GM19467 (cell line): Measurements from ENCODE around the gene NLRX1.
"Not testable (repeated sequence)": the region's sequence is repeated elsewhere in the genome, so short reads cannot be mapped to it uniquely, and the experiment has no call there.

Experiments
- ATAC-seq: cut with Tn5 transposase; IDR thresholded peaks from one replicate; pipeline ENCODE4 v1.9.1; 2021; ENCODE audit warnings: mild to moderate bottlenecking, moderate library complexity; ENCODE audit not compliant: unreplicated experiment

NLRX1 gene

DNA sequence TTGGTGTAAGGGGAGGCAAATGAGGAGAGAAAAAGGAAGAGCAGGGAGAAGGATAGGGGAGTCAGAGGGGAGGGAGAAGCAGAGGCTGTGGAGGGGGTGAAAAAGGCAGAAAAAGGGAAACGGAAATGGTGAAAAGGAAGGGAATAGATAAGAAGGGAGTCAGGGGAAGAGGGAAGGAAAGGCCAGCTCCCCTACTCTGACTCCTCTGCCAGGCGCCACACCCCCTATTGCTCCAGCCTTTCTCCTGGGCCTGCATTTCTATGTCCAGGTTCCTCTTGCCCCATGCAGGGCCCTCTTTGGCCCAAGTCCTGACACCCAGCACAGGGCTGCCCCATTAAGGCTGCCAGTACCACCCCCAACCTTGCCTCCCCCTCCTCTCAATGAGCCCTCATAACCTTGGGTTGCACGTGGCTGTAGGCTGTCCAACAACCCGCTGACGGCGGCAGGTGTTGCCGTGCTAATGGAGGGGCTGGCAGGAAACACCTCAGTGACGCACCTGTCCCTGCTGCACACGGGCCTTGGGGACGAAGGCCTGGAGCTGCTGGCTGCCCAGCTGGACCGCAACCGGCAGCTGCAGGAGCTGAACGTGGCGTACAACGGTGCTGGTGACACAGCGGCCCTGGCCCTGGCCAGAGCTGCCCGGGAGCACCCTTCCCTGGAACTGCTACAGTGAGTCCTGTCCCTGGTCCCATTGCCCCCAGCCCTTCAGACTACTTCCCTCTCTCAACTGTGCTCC, 13.3 kb downstream of the NLRX1 start:
- no peak for ATAC-seq

DNA sequence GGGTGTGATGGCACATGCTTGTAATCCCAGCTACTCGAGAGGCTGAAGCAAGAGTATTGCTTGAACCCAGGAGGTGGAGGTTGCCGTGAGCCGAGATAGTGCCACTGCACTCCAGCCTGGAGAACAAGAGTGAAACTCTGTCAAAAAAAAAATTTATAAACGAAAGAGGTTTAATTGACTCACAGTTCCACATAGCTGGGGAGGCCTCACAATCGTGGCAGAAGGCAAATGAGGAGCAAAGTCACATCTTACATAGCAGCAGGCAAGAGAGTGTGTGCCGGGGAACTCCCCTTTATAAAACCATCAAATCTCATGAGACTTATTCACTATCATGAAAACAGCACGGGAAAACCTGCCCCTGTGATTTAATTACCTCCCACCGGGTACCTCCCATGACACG, 15.9 kb downstream of the NLRX1 start:
- ATAC-seq: not testable (repeated sequence)

GRCh38 chr11:119185981-119186634, 17.6 kb downstream of the NLRX1 start:
- no peak for ATAC-seq

DNA sequence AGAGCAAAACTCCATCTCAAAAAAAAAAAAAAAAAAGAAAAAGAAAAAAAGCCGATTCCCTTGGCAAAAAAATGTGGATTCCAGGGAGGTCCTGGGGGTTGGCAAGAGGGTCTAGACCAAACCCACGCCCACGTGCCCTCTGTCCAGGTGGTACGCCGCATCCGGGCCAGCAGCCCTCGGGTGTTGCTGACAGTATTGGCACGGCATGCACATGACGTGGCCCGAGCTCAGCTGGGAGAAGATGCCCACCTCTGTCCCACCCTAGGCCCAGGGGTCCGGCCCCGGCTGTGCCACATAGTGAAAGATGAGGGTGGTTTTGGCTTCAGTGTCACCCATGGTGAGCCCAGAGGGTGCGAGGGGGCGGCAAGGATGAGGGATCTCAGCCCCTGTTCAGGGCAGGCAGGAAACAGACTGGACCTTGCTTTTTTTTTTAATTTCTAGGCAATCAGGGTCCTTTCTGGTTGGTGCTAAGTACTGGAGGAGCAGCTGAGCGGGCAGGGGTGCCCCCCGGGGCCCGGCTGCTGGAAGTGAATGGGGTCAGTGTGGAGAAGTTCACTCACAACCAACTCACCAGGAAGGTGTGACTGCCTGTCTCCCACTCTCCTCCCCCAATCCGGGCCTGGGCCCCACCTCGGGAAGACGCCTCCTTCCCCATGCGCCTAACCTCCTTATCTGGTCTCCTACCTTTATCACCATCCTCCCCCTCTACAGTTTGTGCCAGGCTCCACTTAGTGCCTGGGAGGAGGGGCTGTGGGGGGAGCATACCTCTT, 18.8 kb downstream of the NLRX1 start:
- ATAC-seq: no peak

- ATAC-seq: no peak
Observed at GRCh38 chr11:119188067-119188466, 19.5 kb downstream of the NLRX1 start.

GRCh38 chr11:119188887-119189286, 20.4 kb downstream of the NLRX1 start:
- ATAC-seq: no peak

DNA sequence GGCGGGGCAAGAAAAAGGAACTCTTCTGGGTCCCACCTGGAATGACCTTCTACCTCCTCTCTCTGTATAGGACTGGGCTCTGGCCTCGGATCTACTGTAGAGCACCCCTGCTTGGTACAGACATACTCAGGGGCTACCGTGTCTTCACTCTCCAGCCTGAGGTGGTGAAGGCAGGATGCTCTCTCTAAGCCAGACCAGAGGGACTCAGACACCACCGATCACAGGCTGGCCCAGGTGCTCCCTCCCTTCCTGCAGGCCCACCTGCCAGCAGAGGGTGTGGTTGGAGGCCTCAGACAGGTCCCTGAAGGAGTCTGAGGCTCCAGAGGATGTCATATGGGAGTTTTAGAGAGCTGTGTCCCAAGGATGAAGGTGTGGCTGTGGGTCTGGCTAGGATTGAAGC, 20.9 kb downstream of the NLRX1 start:
- no peak for ATAC-seq

DNA sequence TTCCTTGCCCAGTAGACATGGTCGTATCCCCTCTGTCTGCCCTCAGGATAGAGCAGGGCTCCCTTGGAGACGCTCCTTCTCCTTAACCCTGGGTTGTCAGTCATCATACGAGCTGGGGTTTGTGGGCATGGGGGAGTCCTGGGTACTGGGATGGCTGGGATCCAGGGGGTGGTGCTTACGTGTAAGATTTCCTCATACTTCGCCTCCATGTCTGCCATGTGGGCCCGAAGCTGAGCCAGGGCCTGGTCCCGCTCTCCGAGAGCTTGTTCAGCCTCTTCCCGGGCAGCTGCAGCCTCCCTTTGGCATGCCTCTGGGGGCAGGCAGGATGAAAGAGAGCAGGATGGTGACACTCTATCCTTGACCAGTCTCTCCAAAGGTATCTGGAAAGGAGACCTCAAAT, 22.0 kb downstream of the NLRX1 start:
- ATAC-seq: no peak

GRCh38 chr11:119191265-119191664, 22.7 kb downstream of the NLRX1 start:
- not testable (repeated sequence) for ATAC-seq

DNA sequence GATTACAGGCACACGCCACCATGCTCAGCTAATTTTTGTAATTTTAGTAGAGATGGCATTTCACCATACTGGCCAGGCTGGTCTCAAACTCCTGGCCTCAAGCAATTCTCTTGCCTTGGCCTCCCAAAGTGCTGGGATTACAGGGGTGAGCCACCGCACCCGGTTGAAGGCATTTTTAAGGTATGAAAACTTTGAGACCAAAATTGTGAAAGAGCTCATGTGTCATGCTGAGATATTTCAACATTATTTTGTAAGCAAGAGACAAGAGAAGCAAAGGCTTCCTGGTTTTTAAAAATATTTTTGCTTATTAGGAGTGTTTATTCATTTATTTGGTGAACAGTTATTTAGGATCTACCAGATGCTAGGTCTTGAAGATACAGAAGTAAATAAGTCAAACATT, 23.6 kb downstream of the NLRX1 start:
- ATAC-seq: no peak

DNA sequence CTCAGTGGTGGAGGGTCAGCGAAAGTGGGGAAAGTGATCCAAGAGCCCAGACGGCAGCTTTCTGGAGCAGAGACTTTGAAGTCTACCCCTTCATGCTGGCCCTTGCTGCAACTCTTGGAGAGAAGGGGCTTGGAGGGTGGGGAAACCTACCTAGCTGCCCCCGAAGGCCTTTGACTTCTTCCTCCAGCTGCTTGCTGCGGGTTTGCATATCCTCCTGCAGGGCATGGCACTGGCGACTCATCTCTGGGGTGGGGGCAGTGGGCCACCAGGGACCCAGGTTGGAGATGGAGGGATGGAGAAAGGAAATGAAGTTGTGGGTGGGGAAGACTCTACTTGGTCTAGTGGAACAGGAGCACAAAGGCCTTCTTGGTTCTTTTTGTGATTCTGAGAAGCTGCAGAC, 24.5 kb downstream of the NLRX1 start:
- no peak for ATAC-seq

GRCh38 chr11:119193626-119194025, 25.1 kb downstream of the NLRX1 start:
- no peak for ATAC-seq

- no peak for ATAC-seq
Observed at GRCh38 chr11:119194811-119195440, 26.4 kb downstream of the NLRX1 start.

DNA sequence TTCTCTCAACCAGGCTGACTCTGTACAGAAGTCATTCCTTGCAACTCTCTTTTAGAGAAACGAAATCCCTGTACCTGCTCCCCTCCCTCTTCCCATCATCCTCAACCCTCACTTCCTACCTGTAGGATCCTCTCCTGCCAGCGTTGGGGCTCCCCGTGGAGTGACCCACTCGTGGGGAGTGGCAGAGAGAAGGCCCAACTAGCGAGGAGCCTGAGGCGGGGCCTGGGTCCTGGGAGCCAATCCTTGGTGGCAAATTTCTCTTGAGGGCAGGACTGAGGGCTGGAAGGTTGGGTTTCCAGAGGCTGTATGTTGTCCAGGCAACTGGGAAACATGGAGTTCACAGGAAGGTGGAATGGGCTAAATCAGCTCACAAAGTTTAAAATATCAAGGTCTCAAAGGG, 27.2 kb downstream of the NLRX1 start:
- ATAC-seq: no peak

DNA sequence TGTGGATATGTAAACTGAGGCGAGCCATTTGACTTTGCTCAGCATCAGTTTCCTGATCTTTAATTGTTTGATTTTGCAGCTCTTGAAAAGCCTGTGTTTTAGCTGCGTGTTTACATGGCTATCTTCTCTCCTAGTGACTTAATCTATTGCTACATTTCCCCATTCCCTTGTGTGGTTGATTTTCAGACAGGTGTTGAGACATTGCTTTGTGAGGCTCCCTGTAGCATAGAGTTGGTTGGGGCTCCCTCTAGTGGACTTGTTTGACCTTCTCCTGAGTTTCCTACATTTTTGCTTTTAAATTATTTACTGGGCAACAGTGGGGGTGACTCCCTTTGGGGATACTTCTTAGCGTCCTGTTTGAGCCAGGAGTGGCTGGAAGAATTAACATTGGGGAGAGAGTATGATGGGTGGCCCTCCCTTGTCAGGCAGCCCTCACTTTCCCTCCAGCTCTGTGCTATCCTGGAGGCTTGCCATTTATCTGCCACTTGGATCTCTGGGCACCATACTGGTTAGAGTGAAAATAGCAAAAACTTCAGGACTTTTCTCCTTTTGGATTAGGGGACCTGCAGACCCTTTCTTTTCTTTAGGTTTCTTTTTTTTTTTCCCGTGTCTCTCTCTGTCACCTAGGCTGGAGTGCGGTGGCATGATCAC, 28.4 kb downstream of the NLRX1 start:
- ATAC-seq: no peak

DNA sequence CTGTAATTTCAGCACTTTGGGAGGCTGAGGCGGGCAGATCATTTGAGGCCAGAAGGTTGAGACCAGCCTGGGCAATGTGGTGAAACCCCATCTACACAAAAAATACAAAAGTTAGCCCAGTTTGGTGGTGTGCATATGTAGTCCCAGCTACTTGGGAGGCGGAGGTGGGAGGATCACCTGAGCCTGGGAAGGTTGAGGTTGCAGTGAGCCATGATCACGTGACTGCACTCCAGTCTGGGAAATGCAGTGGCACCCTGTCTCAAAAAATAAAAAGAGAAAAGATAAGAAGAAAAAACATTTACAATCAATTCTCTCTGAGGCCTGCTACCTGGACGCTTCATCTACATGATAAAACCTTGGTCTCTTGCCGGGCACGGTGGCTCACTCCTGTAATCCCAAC, 30.4 kb downstream of the NLRX1 start:
- ATAC-seq: no peak

DNA sequence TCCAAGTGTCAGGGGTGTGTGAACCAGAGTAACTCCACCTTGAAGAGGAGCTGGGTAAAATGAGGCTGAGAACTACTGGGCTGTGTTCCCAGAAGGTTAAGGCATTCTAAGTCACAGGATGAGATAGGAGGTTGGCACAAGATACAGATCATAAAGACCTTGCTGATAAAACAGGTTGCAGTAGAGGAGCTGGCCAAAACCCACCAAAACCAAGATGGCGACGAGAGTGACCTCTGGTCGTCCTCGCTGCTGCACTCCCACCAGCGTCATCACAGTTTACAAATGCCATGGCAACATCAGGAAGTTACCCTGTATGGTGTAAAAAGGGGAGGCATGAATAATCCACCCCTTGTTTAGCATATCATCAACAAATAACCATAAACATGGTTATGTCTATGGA, 32.7 kb downstream of the NLRX1 start:
- ATAC-seq: not testable (repeated sequence)

GRCh38 chr11:119202554-119202953, 34.0 kb downstream of the NLRX1 start:
- ATAC-seq: no peak

- ATAC-seq: no peak
Observed at GRCh38 chr11:119204066-119204465, 35.5 kb downstream of the NLRX1 start.

DNA sequence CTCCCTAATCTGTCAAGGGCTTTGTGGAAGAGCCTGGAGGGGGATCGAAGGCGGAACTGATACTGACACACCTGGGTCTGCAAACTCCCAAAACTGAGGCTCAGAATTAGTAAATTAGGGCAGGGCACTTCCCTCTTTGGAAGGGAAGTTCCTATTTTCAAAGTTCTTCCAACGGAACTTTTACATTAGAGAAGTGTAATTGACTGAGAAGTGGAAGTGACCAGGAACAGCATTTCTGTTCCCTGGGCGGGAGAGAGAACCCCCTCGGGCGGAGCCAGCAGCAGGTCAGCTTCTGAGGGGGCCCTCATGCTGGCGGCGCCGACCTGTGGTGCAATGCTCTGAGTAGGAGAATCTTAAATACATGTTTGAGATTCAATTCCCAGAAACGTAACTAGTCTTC, 36.6 kb downstream of the NLRX1 start:
- no peak for ATAC-seq
